KG1 (cell line): ENCODE results near the gene EDEM3.
"Not testable (repeated sequence)": the region's sequence is repeated elsewhere in the genome, so short reads cannot be mapped to it uniquely, and the experiment has no call there.

Experiments
- DNase-seq: peaks from one replicate; lab custom pipeline; 2025; lab: John Stamatoyannopoulos, UW

The EDEM3 gene, protein sequence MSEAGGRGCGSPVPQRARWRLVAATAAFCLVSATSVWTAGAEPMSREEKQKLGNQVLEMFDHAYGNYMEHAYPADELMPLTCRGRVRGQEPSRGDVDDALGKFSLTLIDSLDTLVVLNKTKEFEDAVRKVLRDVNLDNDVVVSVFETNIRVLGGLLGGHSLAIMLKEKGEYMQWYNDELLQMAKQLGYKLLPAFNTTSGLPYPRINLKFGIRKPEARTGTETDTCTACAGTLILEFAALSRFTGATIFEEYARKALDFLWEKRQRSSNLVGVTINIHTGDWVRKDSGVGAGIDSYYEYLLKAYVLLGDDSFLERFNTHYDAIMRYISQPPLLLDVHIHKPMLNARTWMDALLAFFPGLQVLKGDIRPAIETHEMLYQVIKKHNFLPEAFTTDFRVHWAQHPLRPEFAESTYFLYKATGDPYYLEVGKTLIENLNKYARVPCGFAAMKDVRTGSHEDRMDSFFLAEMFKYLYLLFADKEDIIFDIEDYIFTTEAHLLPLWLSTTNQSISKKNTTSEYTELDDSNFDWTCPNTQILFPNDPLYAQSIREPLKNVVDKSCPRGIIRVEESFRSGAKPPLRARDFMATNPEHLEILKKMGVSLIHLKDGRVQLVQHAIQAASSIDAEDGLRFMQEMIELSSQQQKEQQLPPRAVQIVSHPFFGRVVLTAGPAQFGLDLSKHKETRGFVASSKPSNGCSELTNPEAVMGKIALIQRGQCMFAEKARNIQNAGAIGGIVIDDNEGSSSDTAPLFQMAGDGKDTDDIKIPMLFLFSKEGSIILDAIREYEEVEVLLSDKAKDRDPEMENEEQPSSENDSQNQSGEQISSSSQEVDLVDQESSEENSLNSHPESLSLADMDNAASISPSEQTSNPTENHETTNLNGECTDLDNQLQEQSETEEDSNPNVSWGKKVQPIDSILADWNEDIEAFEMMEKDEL

DNA sequence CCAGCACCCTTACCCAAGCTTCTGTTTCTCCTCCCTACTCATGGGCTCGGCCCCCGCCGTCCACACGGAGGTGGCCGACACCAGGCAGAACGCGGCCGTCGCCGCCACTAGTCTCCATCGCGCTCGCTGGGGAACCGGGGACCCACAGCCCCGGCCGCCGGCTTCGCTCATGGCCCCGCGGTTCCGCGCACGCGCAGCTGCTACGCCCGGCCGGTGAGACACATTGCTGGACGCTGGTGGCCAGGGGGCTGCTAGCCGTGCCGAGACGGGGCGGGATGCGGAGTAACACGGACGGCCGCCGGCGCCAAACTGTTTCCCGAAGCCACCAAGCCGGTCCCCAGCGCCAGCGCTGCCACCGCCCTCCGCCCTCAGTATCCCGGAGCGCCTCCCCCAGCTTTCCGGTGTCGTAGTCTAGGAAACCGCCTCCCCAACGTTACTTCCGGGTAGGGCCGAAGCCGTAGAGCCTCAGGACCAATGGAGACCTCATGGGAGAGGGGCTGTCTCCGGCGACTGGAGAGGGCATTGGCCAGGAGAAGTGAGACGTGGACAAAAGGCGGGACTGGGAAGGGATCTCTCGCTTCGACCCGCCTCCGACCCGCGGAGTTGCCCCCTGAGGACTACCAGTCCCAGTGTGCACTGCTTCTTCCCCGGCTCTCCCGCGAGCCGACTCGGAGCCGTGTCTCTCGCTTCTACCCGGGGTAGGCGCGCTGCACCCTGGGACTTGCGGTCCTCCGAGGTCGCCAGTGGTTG, at the start of gene EDEM3:
TSS of gene EDEM3 (minus strand) at position 383 of the 750 bp plus-strand sequence. CDS start at position 171, 212 bp downstream.
- peak; percentile 91 for DNase-seq

DNA sequence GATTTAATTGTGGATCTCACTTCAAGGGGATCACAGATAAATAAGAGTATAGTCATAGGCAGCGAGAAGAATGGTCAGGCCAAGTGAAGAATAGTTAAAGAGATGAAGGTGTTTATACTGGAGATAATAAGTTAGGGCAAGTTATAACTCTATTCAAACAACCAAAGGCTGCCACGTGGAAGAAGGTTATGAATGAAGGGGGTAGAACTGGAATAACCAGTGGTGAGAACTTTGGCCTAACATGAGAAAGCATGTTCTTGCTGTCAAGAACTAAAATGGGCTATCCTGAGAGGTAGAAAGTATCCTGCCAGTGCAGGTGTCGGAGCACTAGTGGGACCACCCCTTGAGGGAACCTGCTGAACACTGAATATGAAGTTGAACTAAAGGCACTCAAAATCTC, 49.6 kb upstream of the EDEM3 start:
- no peak for DNase-seq

DNA sequence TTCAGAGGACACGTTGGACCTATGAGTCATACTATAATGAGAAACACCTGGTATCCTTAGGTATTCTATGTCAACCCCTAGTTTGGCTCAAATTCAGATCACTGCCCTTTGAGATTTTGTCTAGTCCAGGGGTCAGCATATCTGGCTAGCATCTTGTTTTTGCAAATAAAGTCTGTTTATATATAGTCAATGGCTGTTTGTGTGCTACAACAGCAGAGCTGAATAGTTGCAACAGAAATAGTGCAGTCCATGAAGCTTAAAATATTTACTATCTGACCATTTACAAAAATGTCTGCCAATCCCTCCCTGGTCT, 48.5 kb upstream of the EDEM3 start:
- DNase-seq = no peak

GRCh38 chr1:184802354-184803179, 47.9 kb upstream of the EDEM3 start:
- DNase-seq = no peak

GRCh38 chr1:184801503-184801902, 46.8 kb upstream of the EDEM3 start:
- DNase-seq = no peak

GRCh38 chr1:184800876-184801275, 46.2 kb upstream of the EDEM3 start:
- DNase-seq = no peak

DNA sequence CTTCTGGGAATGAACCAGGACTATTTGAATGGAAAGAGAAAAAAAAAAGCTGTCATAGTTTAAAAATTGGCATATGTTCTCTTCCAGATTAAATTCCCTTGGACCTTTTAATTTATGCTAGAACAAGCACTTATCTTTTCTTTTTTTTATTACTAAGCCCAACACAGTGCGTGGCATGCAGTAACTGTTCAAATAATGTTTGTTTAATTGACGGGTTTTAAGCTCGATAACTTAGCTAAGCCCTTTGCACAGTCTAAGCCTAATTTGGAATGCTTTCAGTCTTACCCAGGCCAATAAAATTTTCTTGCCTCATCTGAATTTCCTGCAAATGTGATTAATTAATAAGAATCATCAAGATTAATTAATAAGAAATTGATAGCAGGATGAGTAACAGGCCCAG, 39.3 kb upstream of the EDEM3 start:
- DNase-seq = no peak

DNA sequence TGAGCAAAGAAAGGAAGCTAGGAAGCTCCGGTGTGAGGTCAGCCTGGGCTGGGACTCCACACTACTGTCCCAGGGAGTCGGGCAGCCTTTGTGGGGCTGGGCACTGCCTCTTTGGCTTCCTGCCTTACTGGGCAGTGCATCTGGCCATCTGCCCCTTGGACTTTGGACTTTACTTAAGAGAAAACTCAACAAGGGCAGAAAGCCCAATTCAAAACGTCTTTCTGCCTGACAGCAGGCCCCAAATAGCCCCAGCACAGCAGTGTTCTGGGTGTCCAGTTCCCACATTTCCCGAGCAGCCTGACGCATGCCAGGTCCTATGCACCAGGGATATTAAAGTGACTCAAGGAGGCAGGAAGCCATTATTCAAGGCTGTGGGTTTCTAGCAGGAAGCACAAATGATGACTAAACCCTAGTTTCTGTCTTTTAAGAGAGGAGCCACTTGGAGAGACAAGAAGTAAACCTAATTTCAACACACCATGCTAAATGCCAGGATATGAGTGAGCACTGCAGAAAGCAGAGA, 37.9 kb upstream of the EDEM3 start:
- peak; percentile 60 for DNase-seq

- no peak for DNase-seq
These were observed 36.9 kb upstream of the EDEM3 start for GRCh38 chr1:184791550-184791900.

DNA sequence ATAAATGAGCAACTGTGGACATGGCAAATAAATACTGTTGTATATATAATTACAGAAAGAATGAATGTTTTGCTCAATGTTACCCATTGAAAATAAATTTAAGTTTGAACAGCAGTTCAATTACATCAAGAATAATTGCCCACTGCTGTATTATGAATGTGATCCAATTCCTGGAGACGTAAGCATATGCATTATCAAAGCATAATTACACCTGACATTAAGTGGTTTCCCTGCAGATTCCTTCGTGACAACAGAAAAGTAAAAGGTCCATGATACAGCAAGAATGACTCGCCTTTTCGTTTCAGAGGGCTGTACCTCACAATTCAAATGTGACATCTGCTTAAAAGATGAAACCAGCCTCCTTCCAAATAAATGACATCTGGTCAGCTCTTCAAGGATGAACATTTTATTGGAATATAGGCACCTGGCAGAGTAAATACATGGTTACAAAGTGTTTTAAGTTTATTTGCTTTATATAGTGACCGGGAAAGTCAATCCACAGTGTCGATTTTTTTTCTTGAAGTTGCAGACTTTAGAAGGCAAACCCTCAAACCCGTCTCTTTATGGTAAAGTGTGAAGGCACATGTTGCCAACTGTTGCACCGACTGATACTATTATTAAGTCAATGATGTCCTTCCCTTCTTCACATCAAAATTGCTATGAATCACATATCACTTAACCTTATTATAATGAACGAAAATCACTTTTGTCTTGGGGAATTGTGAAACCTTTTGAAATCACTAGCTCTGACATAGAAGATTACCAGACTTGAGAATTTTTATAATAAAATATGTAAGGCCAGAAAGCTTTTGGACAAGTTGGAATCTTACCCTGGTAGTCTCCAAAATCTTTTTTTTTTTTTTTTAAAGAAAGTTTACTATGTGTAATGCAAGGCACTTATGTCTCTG, 36.2 kb upstream of the EDEM3 start:
- DNase-seq = no peak

GRCh38 chr1:184789884-184790283, 35.2 kb upstream of the EDEM3 start:
- DNase-seq = no peak

DNA sequence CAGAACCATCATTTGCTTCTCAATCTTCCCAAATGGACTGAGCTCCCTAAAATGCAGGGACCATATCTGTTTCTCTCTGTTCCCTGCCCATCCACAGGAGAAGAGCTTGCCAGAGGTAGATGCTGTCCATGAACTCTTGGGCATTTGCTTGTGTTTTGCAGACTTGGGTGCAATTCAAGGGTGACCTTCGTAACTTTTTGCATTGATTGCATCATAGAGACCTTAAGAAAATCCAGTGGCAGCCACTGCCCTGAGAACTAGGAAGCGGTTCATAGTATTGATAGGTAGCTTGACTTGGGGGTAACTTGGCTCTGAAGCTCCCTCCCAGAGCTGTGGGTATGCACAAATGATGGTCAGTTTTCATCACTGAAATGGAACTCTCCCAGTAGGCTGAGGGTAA, 34.3 kb upstream of the EDEM3 start:
- no peak for DNase-seq

DNA sequence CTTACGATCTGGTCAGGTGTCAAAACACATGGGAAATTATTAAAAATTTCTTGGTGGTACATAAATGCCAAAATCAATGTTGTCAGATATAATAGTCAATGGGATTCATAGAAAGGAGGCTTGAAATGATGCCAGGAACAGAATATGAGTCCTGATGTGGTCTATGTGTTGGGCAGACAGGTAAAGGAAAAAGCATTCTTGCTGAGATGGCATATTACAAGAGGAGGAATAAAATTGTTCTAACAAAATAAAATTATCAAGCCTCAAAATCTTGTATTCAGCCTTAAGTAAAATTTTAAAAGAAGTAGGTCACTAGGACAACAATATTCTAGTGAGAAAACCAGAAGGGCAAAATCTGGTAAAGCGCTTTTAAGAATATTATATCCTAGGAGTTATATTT, 30.9 kb upstream of the EDEM3 start:
- DNase-seq = no peak

GRCh38 chr1:184783723-184784122, 29.1 kb upstream of the EDEM3 start:
- DNase-seq = not testable (repeated sequence)

- no peak for DNase-seq
These were observed 27.3 kb upstream of the EDEM3 start for GRCh38 chr1:184781941-184782340.

- DNase-seq = no peak
These were observed 21.2 kb upstream of the EDEM3 start for GRCh38 chr1:184775885-184776284.

- no peak for DNase-seq
These were observed 20.7 kb upstream of the EDEM3 start for GRCh38 chr1:184775329-184775728.

- DNase-seq = no peak
These were observed 19.2 kb upstream of the EDEM3 start for GRCh38 chr1:184773762-184774320.

DNA sequence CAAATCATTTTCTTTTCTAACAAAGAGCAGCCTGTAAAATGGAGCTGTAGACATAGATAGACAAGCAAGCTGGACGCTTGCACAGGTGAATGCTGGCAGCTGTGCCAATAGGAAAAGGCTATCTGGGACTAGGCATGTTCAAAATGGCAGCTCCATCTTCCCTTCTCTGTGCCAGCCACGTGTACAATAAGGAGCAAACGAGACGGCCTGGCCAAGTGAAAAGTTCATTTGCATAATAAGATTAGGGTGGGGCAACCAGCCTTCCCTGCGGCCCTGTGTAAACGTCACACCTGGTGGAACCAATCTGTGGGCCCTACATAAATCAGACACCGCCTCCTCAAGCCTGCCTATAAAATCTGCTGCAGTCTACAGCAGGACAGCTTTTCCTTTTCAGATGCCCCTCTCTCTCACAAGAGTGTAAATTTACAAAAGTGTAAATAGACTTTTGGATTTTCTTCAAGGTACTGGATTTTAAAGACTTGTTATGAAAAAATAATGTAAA, 16.6 kb upstream of the EDEM3 start:
- no peak for DNase-seq
